Pancreas (tissue), 10 donors: ENCODE data around the gene RALY. TPM values are rescaled to one million over a fixed set of nuclear protein-coding genes. Genes with fewer than 3 reads are reported as not detected.

ENCODE experiments used
- ATAC-seq, 4 donors: fragments of 200-7000 bp; cut with Tn5 transposase; one replicate each; pipeline versions ENCODE4 v1.8.0 to v1.9.1; 2020; ENCODE audit warnings: mild to moderate bottlenecking in 4 of 4, moderate library complexity in 4 of 4
- DNase-seq, 6 donors: peaks; one replicate each; pipeline ENCODE4 v3.0.0-alpha.2; 2020
- FAIRE-seq: peaks from 2 replicates; lab custom pipeline; 2012; peaks lifted over from hg19 to GRCh38; lab: Jason Lieb, UNC
- H3K27ac ChIP-seq, 4 donors: fragments of 200-600 bp; sonication (generic); 1 replicate in 3 of 4; 2 replicates in 1 of 4; pipeline versions ENCODE4 v1.5.0 to v1.8.0; 2020
- H3K27me3 ChIP-seq, 4 donors: fragments of 200-600 bp; one replicate each; pipeline ENCODE4 v1.8.0; 2021
- H3K36me3 ChIP-seq, 3 donors: fragments of 200-600 bp; sonication (generic) in 1 of 3; one replicate each; pipeline versions ENCODE4 v1.5.0 to v1.8.0; 2020 to 2021
- H3K4me1 ChIP-seq, 3 donors: fragments of 200-600 bp; one replicate each; pipeline ENCODE4 v1.8.0; 2021
- H3K4me3 ChIP-seq, 4 donors: fragments of 200-600 bp; sonication (generic) in 2 of 4; one replicate each; pipeline versions ENCODE4 v1.5.0 to v1.8.0; 2020 to 2021
- H3K9me3 ChIP-seq, 4 donors: fragments of 200-600 bp; one replicate each; pipeline ENCODE4 v1.8.0; 2021
- WGBS, 2 donors: extraction: QIAGEN DNeasy Blood & Tissue Kit; methylation state at CpG; one replicate each; pipeline ENCODE4 v1.1.7; 2013; 5-methylcytosine and 5-hydroxymethylcytosine counted together
- intact Hi-C, 3 donors: fragments of 100-400 bp; cut with DNase I; formaldehyde crosslinking; loops; one replicate each; pipeline versions ENCODE4 v1.11.1 to v1.14.2; 2022
- polyA plus RNA-seq, 2 donors: library from polyadenylated mRNA; stranded (reverse); fragments of 200-250 nt; gene quantifications; one replicate each; pipeline ENCODE4 v1.2.3, GENCODE V29; 2013
- total RNA-seq, 6 donors: library from RNA; stranded (reverse); fragmentation: NEBNext Ultra II Directional in 4 of 6; extraction: Animal tissue kit (Norgen Biotek cat#: 25700) in 4 of 6; gene quantifications; one replicate each; pipeline versions ENCODE4 v1.2.1 to v1.2.4, GENCODE V29; 2021 to 2023
- TF ChIP-seq, protein P1 (sequence below), 4 donors: fragments of 200-600 bp; sonication (generic) in 3 of 4; IDR thresholded peaks; one replicate each; pipeline versions ENCODE4 v1.5.0 to v1.8.0; 2021; ENCODE audit warnings: antibody characterized with exemption in 4 of 4
- donor health status: healthy with polysubstance abuse.
- donor health status: DM: no; HTN: no; CAD: no; lungs with moderate emphysema.
- donor health status: DM: no; HTN: no; CAD: no.
- donor health status: control.
- donor health status: control.
- donor health status: Bipolar disorder and iron deficiency.
- donor health status: DM: yes; HTN: yes; CAD: no.
- donor health status: DM: no; HTN: no; CAD: no.
- donor health status: DM: no; HTN: no; CAD: no.
- donor health status: DM: yes; HTN: yes; CAD: no.

RALY gene
- total and polyA plus RNA-seq, 8 donors: 30.0 to 60.4 (median 44.3) TPM

DNA sequence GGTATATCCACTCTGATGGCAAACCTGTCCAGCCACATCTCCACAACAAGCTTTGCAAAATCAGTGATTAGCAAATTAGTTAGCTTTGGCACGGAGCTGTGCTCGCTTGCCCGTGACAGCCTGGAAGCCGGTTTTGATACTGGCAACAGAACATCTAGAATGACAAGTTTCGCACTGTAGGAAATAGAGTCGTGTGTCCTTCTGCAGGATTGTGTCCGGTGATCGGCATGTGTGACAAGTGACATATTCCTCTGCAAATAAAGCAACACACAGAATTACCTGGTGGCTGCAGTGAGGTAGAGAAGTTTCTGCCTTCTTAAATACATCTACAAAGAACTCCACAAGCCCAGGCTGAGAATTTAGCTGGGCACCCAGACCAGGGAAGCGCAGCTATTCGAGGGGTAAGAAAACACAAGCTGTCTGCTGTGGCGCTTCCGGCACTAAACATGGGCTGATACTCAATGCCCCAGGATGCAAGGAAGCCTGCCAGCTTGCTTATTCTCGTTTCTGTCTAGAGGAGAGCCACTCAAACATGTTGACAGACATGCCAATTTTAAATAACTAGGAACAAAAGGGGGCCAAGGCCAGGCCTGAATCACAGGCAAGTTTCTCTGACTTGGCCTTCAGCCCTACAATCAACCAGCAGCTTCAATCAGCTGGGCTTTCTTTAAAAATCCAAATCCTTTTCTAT is 96.1 kb downstream of the RALY start:
- intact Hi-C loops: no loop called here
- Histone ChIP-seq H3K27ac (peak overlapping the region in 1 of 4 donors; percentile 2), H3K27me3 (no peaks in the 10 kb centered on the region), H3K4me3 (no peak overlapping the region), H3K9me3 (no peaks in the 10 kb centered on the region), H3K36me3 (peaks cover 0 to 34% (median 8%) of the 10 kb centered on the region in 3 donors), H3K4me1 (peaks cover 0 to 8% (median 0%) of the 10 kb centered on the region in 3 donors)
- peak in 3 of 4 donors; percentile 12 to 36 (median 28) for ATAC-seq
- WGBS, 2 donors: 33 to 38% methylated on average over 13 of the region's 13 CpGs
- TF ChIP-seq, protein P1, sequence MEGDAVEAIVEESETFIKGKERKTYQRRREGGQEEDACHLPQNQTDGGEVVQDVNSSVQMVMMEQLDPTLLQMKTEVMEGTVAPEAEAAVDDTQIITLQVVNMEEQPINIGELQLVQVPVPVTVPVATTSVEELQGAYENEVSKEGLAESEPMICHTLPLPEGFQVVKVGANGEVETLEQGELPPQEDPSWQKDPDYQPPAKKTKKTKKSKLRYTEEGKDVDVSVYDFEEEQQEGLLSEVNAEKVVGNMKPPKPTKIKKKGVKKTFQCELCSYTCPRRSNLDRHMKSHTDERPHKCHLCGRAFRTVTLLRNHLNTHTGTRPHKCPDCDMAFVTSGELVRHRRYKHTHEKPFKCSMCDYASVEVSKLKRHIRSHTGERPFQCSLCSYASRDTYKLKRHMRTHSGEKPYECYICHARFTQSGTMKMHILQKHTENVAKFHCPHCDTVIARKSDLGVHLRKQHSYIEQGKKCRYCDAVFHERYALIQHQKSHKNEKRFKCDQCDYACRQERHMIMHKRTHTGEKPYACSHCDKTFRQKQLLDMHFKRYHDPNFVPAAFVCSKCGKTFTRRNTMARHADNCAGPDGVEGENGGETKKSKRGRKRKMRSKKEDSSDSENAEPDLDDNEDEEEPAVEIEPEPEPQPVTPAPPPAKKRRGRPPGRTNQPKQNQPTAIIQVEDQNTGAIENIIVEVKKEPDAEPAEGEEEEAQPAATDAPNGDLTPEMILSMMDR (IDR thresholded peaks at IDR 0.05): no peak
- no peak for DNase-seq
- no peak for FAIRE-seq

GRCh38 chr20:34090645-34091044 is 96.9 kb downstream of the RALY start:
- no peak for FAIRE-seq
- DNase-seq: no peak
- Histone ChIP-seq H3K4me1 (peaks cover 0 to 8% (median 0%) of the 10 kb centered on the region in 3 donors), H3K27ac (no peak overlapping the region), H3K9me3 (no peaks in the 10 kb centered on the region), H3K36me3 (peaks cover 0 to 43% (median 11%) of the 10 kb centered on the region in 3 donors), H3K27me3 (no peaks in the 10 kb centered on the region), H3K4me3 (no peak overlapping the region)
- WGBS, 2 donors: 88 to 95% methylated on average over 2 of the region's 2 CpGs
- intact Hi-C loops: no loop called here
- TF ChIP-seq, protein P1 (IDR thresholded peaks at IDR 0.05): no peak
- no peak for ATAC-seq

DNA sequence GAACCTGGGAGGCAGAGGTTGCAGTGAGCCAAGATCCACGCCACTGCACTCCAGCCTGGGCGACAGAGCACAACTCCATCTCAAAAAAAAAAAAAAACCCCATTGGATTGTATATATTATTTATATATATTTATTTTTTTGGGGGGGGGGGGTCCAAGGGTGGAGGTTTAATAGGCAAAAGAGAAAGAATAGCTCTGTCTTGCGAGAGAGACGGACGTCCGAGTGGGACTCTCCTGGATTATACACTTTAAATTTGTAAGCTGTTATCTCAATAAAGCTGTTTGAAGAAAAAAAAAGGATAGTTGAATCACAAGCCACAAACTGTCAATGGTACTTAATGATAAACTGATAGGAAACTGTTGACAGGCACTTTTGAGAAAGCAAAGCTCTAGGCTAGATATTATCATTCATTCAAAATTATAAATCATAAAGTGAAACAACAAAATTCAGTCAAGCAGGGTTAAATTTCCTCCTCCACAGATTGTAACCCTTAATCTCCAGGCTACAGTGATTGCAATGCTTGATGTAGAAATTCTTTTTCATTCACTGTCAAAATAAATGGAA is 98.0 kb downstream of the RALY start:
- 97 to 100% methylated on average over 6 of the region's 6 CpGs for WGBS, 2 donors
- TF ChIP-seq, protein P1 (IDR thresholded peaks at IDR 0.05): no peak
- Histone ChIP-seq H3K4me3 (no peak overlapping the region), H3K4me1 (peaks cover 0 to 8% (median 0%) of the 10 kb centered on the region in 3 donors), H3K9me3 (no peaks in the 10 kb centered on the region), H3K27me3 (no peaks in the 10 kb centered on the region), H3K27ac (no peak overlapping the region), H3K36me3 (peaks cover 0 to 53% (median 11%) of the 10 kb centered on the region in 3 donors)
- intact Hi-C loops: no loop called here
- ATAC-seq (no peak), FAIRE-seq (no peak), DNase-seq (no peak)

DNA sequence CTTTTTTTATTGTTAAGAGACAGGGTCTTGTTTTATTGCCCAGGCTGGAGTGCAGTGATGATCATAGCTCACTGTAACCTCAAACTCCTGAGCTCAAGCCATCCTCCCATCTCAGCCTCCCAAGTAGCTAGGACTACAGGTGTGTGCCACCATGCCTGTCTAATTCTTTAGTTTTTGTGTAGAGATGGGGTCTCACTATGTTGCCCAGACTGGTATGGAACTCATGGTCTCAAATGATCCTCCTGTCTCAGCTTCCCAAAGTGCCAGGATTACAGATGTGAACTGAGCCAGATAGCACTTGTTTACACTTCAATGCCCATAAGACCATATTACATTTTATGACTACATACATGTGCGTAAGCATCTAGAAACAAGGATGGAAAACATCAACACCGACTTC is 100.2 kb downstream of the RALY start:
- no peak overlapping the region for H3K27ac ChIP-seq
- peaks cover 0 to 8% (median 0%) of the 10 kb centered on the region in 3 donors for H3K4me1 ChIP-seq
- H3K27me3 ChIP-seq: no peaks in the 10 kb centered on the region
- peaks cover 0 to 67% (median 31%) of the 10 kb centered on the region in 3 donors for H3K36me3 ChIP-seq
- no peak for ATAC-seq
- intact Hi-C loops: no loop called here
- TF ChIP-seq, protein P1 (IDR thresholded peaks at IDR 0.05): no peak
- H3K4me3 ChIP-seq: no peak overlapping the region
- 97 to 98% methylated on average over 2 of the region's 2 CpGs for WGBS, 2 donors
- no peak for FAIRE-seq
- H3K9me3 ChIP-seq: no peaks in the 10 kb centered on the region
- DNase-seq: no peak

DNA sequence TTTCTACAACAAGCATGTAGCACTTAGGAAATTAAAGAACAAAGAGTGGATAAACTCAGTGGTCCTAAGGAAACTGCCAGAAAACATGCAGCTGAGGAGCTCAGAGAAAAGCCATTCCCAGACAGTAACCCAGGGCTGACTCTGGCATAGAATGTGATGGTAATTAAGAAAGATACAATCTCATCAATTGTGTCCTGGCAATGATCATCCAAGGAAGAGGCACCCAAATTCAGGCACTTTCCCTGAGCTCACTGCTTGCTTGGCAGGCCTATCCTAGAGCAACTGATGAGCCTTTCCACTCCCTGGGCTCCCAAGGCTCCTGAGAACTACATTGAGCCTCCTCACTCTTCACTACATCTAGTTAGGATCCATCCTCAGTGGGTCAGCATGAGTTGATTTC is 102.1 kb downstream of the RALY start:
- Histone ChIP-seq H3K9me3 (no peaks in the 10 kb centered on the region), H3K4me3 (no peak overlapping the region), H3K27me3 (no peaks in the 10 kb centered on the region), H3K36me3 (peaks cover 0 to 59% (median 39%) of the 10 kb centered on the region in 3 donors), H3K27ac (no peak overlapping the region), H3K4me1 (no peaks in the 10 kb centered on the region)
- no peak for ATAC-seq
- FAIRE-seq: no peak
- TF ChIP-seq, protein P1 (IDR thresholded peaks at IDR 0.05): no peak
- DNase-seq: no peak
- intact Hi-C loops: no loop called here
